ENCODE data around the gene POLD3.

POLD3 gene

DNA sequence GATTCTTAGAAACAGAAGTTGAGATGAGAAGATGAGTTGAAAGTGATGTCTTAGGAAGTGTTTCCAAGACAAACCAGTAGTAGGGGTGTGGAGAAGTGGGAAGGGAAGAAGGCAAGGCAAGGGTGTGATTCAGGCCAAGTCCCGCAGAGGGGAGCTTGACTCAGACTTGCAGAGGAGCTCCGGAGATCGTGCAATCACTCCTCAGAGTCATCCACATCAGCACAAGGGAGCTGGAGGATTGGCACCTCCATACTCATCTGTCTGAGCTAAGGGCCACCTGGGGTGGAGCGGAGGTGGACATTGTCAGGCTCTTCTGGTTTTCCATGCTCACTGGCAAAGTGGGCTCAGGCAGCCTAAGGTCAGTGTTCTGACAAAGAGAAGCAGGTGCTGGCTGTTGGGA is 94.4 kb downstream of the POLD3 start:
- no peak for DNase-seq (ENCODE audit: low read depth in 2 of 3, low spot score in 2 of 3)

DNA sequence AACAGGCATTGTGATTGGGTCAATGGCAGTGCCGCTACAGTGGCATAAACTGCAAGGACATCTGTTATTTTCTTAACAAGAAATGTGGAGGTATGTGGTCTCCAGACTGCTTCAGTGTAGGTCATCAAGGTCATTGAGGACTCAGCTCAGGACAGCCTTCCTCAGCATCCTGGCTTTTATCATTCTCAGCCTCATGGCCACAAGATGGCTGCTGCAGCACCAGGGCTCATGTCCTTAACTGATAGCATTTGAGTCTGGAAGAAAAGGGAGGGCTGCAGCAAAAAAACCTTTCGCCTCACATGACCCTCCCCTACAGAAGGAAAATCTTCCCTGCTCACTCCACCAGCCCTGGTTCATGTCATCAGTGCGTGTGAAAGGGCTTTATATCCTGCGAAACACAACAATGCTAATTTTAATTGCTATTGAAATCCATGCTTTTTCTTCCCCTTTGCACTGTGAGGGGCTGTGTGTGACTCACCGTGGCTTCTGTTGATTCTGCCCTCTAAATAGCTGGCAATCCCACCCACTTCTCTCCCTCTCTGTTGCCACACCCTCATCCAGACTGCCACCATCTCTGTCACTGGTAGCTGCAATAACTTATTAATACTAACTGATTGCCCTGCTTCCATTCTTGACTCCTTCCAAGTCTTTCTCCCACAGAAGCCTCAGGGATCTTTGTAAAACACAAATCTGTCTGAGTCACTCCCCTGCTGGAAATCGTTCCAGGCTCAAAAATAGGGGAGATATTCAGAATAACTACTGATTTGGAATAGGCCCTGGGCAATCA is 95.0 kb downstream of the POLD3 start:
- no peak for DNase-seq (ENCODE audit: low read depth in 2 of 3, low spot score in 2 of 3)

DNA sequence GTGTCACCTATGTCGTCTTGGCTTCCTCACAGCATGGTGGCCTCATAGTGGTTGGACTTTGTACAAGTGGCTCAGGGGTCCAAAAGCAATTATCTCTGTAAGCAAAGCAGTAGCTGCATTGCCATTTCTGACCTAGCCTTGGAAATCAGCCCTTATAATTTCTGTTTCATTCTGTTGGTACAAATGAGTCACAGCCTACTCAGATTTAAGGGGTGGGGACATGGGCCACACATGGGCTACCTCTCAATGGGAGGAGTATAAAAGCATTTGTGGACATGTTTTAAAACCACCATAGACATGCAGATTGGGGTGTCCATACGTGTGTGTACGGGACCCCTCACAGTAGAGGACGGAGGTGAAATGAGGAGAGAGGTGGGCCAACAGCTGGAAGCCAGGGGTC is 97.3 kb downstream of the POLD3 start:
- no peak for DNase-seq (ENCODE audit: low read depth in 2 of 3, low spot score in 2 of 3)

DNA sequence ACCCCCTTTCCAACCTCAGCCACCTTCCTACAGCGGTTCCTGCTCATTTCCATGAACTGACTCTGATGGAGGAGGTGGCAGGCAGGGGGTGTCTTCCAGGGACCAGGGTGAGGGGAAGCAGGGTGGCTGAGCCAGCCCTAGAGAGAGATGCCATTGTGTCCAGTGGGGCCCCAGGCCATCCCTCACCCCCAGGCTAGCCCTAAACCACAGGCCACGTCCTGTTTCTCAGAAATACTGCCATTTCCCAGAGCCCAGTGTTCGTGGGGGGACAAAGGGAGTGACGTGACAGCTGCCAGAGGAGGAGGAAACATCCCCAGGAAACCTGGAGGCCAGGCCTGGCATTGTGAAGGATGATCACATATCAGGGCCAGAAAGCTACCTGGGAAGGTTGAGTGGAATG is 99.4 kb downstream of the POLD3 start:
- DNase-seq (ENCODE audit: low read depth in 2 of 3, low spot score in 2 of 3), result no peak
